ENCODE data around the gene RUNX1. TPM values are rescaled to one million over a fixed set of nuclear protein-coding genes. Genes with fewer than 3 reads are reported as not detected.

Gene RUNX1
- total and polyA plus RNA-seq, 4 donors, result 23.3 to 100 (median 33.4) TPM

DNA sequence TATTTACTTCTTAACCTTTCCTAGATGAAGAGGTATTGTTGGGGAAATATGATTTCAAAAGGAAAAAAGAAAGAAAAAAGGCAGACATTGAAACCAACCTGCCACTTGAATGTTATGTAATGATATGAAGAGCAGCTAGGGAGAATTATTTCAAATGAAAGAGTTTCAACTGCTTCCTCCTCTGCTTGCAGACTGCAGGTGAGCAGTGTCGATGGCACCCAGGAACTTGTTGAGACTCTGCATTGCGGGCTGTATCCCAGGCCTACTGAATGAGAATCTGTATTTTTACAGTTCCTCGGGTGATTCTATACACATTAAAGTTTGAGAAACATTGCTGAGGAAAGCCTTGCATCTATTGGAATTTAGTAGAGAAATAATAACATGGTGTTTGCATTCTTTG lies 3.7 kb upstream of the RUNX1 start:
- H3K4me3 ChIP-seq, result no peak overlapping the region
- H3K9ac ChIP-seq (ENCODE audit: insufficient read depth in 1 of 2, low read length in 2 of 2), result no peak overlapping the region
- TF ChIP-seq, protein P1, sequence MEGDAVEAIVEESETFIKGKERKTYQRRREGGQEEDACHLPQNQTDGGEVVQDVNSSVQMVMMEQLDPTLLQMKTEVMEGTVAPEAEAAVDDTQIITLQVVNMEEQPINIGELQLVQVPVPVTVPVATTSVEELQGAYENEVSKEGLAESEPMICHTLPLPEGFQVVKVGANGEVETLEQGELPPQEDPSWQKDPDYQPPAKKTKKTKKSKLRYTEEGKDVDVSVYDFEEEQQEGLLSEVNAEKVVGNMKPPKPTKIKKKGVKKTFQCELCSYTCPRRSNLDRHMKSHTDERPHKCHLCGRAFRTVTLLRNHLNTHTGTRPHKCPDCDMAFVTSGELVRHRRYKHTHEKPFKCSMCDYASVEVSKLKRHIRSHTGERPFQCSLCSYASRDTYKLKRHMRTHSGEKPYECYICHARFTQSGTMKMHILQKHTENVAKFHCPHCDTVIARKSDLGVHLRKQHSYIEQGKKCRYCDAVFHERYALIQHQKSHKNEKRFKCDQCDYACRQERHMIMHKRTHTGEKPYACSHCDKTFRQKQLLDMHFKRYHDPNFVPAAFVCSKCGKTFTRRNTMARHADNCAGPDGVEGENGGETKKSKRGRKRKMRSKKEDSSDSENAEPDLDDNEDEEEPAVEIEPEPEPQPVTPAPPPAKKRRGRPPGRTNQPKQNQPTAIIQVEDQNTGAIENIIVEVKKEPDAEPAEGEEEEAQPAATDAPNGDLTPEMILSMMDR (IDR thresholded peaks at IDR 0.05; ENCODE audit: control extremely low read depth, extremely low read depth), result no peak
- peaks cover 0 to 19% (median 7%) of the 10 kb centered on the region in 5 donors for H3K4me1 ChIP-seq (ENCODE audit: control insufficient read depth in 5 of 5, insufficient read depth in 5 of 5, low read length in 5 of 5)
- H3K27me3 ChIP-seq (ENCODE audit: control insufficient read depth in 3 of 3, insufficient read depth in 3 of 3, low read length in 2 of 3), result no peaks in the 10 kb centered on the region
- no peak for DNase-seq
- no peak overlapping the region for H3K27ac ChIP-seq (ENCODE audit: low read depth in 1 of 2, low read length in 1 of 2)
- ATAC-seq (ENCODE audit: insufficient read depth, low FRiP score), result no peak
- no peaks in the 10 kb centered on the region for H3K9me3 ChIP-seq (ENCODE audit: control insufficient read depth in 4 of 4, insufficient read depth in 3 of 4, low read length in 3 of 4)
- WGBS, 2 donors, result 77 to 83% methylated on average over 3 of the region's 3 CpGs
- no peaks in the 10 kb centered on the region for H3K36me3 ChIP-seq (ENCODE audit: control insufficient read depth in 4 of 4, insufficient read depth in 4 of 4, low read length in 4 of 4)

DNA sequence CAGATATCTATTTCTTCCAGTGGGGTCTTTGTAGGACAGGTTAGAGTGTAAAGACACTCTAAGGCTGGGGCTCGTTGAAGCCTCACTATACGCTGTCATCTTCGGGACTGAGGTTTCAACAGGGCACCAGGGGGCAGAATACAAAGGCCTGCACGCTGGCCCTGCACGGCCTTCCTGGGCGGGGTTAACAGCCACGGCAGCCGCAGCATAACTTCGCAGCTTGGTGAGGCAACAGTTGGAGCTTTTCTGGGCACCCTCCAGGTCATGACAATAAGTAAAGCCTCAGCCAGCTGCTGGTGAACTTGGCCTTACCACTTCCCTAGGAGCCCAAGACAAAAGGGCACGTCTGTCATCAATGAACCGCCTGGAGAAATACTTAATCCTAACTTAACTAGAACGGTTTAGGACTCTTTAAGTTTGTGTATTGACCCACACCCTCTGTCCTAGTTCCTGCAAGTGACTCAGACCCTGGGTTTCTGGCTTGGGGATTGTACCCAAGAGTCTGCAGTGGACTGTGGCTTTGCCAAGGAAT lies 2.3 kb upstream of the RUNX1 start:
- Histone ChIP-seq H3K4me1 (ENCODE audit: control insufficient read depth in 5 of 5, insufficient read depth in 5 of 5, low read length in 5 of 5) (peaks cover 0 to 32% (median 11%) of the 10 kb centered on the region in 5 donors), H3K9me3 (ENCODE audit: control insufficient read depth in 4 of 4, insufficient read depth in 3 of 4, low read length in 3 of 4) (no peaks in the 10 kb centered on the region), H3K27ac (ENCODE audit: low read depth in 1 of 2, low read length in 1 of 2) (peak overlapping the region in 1 of 2 donors; percentile 64), H3K9ac (ENCODE audit: insufficient read depth in 1 of 2, low read length in 2 of 2) (no peak overlapping the region), H3K4me3 (no peak overlapping the region), H3K27me3 (ENCODE audit: control insufficient read depth in 3 of 3, insufficient read depth in 3 of 3, low read length in 2 of 3) (no peaks in the 10 kb centered on the region), H3K36me3 (ENCODE audit: control insufficient read depth in 4 of 4, insufficient read depth in 4 of 4, low read length in 4 of 4) (no peaks in the 10 kb centered on the region)
- TF ChIP-seq, protein P1 (IDR thresholded peaks at IDR 0.05; ENCODE audit: control extremely low read depth, extremely low read depth), result peak; percentile 25
- DNase-seq (peak; percentile 83 to 86 (median 85)), ATAC-seq (ENCODE audit: insufficient read depth, low FRiP score) (peak; percentile 51)
- WGBS, 2 donors, result 4 to 6% methylated on average over 12 of the region's 12 CpGs

DNA sequence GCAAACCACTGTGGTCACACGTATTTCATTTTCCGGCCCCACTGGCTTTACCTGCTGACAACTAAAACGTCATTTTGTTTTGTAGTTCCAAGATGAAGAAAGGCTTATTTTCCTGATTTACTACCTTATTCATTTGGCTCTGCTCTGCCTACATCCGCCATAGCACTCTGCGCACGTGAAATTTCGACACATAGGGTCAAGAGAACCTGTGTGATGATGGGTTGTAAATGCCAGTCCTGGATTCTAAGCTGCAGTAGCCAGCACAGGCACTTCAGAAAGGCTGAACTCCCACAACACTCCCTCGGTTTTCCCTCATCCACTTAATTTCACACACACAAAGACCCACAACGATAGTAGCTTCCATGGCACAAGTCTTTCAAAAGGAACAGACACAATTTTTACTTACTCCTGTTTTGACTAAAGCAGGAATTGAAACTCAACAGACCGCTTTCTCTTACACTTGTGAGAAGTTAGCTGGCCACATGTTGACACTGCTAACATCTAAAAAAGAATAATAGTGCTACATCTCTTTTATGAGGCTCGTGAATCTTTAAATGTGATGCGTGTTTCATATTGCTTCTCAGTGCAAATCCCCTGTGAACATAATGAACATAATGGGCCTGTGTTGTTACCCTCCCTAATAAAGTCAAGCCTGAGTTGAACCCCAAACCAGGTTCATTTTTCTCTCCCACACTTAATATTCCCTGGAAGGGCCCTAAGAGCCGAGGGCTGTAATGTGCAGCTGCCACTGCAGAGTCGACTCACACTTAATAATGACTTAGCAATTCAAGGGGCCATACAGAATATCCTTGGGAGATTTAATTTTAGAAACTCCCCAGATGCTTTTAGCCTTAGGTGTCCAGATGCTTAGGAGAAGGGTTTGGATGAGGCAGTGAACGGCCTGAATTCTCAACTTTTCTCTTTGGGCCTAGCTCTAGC lies 1.5 kb upstream of the RUNX1 start:
- H3K4me1 ChIP-seq (ENCODE audit: control insufficient read depth in 5 of 5, insufficient read depth in 5 of 5, low read length in 5 of 5), result peaks cover 0 to 32% (median 11%) of the 10 kb centered on the region in 5 donors
- no peaks in the 10 kb centered on the region for H3K27me3 ChIP-seq (ENCODE audit: control insufficient read depth in 3 of 3, insufficient read depth in 3 of 3, low read length in 2 of 3)
- H3K36me3 ChIP-seq (ENCODE audit: control insufficient read depth in 4 of 4, insufficient read depth in 4 of 4, low read length in 4 of 4), result no peaks in the 10 kb centered on the region
- TF ChIP-seq, protein P1 (IDR thresholded peaks at IDR 0.05; ENCODE audit: control extremely low read depth, extremely low read depth), result no peak
- ATAC-seq (ENCODE audit: insufficient read depth, low FRiP score), result no peak
- peak overlapping the region in 1 of 2 donors; percentile 64 for H3K27ac ChIP-seq (ENCODE audit: low read depth in 1 of 2, low read length in 1 of 2)
- 59 to 70% methylated on average over 15 of the region's 15 CpGs for WGBS, 2 donors
- H3K9ac ChIP-seq (ENCODE audit: insufficient read depth in 1 of 2, low read length in 2 of 2), result no peak overlapping the region
- no peaks in the 10 kb centered on the region for H3K9me3 ChIP-seq (ENCODE audit: control insufficient read depth in 4 of 4, insufficient read depth in 3 of 4, low read length in 3 of 4)
- peak in 1 of 3 donors; percentile 34 for DNase-seq
- H3K4me3 ChIP-seq, result no peak overlapping the region

All from lung (tissue), 12 donors.